HG03521 (cell line): Measurements from ENCODE around the gene ZNF860.

Experiments
- ATAC-seq: cut with Tn5 transposase; IDR thresholded peaks from one replicate; pipeline ENCODE4 v1.9.1; 2021; ENCODE audit warnings: mild to moderate bottlenecking, moderate library complexity; ENCODE audit not compliant: unreplicated experiment

Gene ZNF860

GRCh38 chr3:31981206-31982181, at the start of gene ZNF860, which contains the start of gene OSBPL10:
ZNF860 (plus strand) TSS chr3:31981750; CDS start chr3:31989080, 7,330 bp downstream.
OSBPL10 (minus strand) TSS chr3:31981262; CDS start chr3:31981179, 83 bp downstream.
- ATAC-seq, result peak; percentile 10

- no peak for ATAC-seq
These were observed 48.6 kb upstream of the ZNF860 start for GRCh38 chr3:31932990-31933389.

GRCh38 chr3:31934018-31934417, 47.5 kb upstream of the ZNF860 start:
- ATAC-seq, result no peak

- no peak for ATAC-seq
These were observed 46.7 kb upstream of the ZNF860 start for GRCh38 chr3:31934866-31935265.

- ATAC-seq, result no peak
These were observed 45.0 kb upstream of the ZNF860 start for GRCh38 chr3:31936420-31937060.

- no peak for ATAC-seq
These were observed 44.3 kb upstream of the ZNF860 start for GRCh38 chr3:31937225-31937624.

GRCh38 chr3:31942446-31942845, 39.1 kb upstream of the ZNF860 start:
- ATAC-seq, result no peak

GRCh38 chr3:31943041-31943440, 38.5 kb upstream of the ZNF860 start:
- no peak for ATAC-seq

GRCh38 chr3:31945738-31946052, 35.9 kb upstream of the ZNF860 start:
- no peak for ATAC-seq

GRCh38 chr3:31946484-31947081, 35.0 kb upstream of the ZNF860 start:
- ATAC-seq, result peak; percentile 41

- ATAC-seq, result no peak
These were observed 34.4 kb upstream of the ZNF860 start for GRCh38 chr3:31947162-31947561.

GRCh38 chr3:31947671-31948091, 33.9 kb upstream of the ZNF860 start:
- no peak for ATAC-seq

- no peak for ATAC-seq
These were observed 33.3 kb upstream of the ZNF860 start for GRCh38 chr3:31948280-31948679.

GRCh38 chr3:31952205-31952604, 29.3 kb upstream of the ZNF860 start:
- peak; percentile 83 for ATAC-seq

GRCh38 chr3:31953091-31953490, 28.5 kb upstream of the ZNF860 start:
- no peak for ATAC-seq

GRCh38 chr3:31953636-31954035, 27.9 kb upstream of the ZNF860 start:
- no peak for ATAC-seq

GRCh38 chr3:31955581-31955980, 26.0 kb upstream of the ZNF860 start:
- ATAC-seq, result no peak

- no peak for ATAC-seq
These were observed 24.4 kb upstream of the ZNF860 start for GRCh38 chr3:31957106-31957505.

- no peak for ATAC-seq
These were observed 22.8 kb upstream of the ZNF860 start for GRCh38 chr3:31958701-31959152.

GRCh38 chr3:31959251-31959650, 22.3 kb upstream of the ZNF860 start:
- ATAC-seq, result no peak

GRCh38 chr3:31959951-31960792, 21.4 kb upstream of the ZNF860 start:
- ATAC-seq, result no peak
